Activated CD4-positive, alpha-beta T cell treated with anti-CD3 and anti-CD28 coated beads, Interleukin-2, Interleukin-4, amounts not matched to agents 100 ng/mL and 50 ng/mL, durations not matched to agents 16 hours and 8 hours (primary cell): ENCODE data around the gene ADPRHL1.
"Not testable (repeated sequence)": the region's sequence is repeated elsewhere in the genome, so short reads cannot be mapped to it uniquely, and the experiment has no call there.

Experiments used
- DNase-seq: peaks from one replicate; pipeline ENCODE4 v3.0.0-alpha.2; 2020; ENCODE audit warnings: low spot score

Gene ADPRHL1

DNA sequence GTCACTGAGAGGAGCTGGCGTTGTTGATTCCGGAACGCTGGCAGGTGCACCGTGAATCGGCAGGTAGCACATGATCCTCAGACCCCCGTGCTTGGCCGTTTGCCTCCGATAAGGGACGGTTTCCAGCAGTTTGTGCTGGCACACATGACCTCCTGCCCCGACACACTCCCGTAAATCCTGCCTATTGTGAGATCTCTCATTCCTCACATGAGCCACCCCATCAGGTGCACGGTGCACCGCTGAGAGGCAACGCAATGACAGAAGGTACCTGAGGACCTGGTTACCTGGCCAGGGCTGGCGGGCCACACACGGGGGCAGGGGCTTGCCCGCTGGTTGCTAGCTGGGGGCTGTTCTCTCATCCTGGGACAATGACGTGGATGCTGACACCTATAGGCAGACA, 2.1 kb upstream of the ADPRHL1 start:
- no peak for DNase-seq

DNA sequence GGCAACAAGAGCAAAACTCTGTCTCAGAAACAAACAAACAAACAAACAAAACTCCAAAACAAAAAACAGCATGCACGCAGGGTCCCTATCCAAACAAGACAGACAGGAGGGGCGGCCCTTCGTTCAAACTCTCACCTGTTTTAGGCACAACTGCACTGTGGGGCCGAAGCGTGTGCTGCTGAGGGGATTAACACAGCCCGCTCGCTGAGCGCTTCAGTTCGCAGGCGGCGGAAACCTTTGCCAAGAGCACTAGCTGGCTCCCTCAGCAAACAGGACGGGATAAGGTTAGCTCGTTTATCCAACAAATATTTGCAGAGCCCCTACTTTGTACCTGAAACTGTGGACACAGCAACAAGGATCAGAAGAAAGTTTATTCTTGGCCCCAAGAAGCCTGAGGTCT, 1.6 kb upstream of the ADPRHL1 start:
- DNase-seq, result no peak

DNA sequence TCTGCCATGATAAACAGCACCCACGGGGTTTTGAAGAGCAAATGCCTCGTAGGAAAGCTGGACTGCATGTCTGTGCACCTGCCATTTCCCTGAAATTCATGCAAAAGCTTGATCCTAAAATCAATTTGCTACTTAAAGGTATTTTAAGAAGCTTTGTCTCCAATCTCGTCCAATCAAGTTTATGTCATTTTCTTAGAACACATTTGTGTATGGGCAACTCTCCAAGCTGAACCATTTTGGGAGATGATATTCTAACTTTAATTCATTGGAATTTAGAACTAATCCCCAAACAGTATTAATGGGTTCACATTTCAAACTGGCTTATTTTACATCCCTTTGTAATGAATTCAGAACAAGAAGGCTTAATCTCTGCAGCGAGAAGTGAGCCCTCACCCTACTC, 822 bp downstream of the ADPRHL1 start:
- DNase-seq, result no peak

DNA sequence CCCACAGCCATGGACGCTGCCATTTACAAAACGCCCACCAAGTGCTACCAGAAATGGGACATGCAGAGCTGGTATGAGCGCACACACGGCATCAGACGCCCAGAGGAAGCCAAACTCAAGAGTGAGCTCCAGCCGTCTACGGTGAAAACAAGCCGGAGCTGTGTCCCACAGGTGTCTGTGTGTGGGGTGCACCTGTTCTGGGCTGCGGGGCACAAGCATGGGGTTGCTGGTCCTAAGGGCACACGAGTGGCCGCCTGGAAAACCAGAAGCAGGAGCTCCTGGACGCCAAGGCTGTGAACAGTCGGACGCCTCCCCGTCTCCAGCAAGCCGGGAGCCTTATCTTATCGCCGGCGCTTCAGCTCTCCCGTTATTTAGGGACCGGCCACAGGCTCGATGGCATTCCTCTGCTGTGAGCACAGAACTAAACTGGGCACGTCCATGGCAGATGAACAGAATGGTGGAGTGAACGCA, 1.3 kb downstream of the ADPRHL1 start:
- DNase-seq, result no peak

DNA sequence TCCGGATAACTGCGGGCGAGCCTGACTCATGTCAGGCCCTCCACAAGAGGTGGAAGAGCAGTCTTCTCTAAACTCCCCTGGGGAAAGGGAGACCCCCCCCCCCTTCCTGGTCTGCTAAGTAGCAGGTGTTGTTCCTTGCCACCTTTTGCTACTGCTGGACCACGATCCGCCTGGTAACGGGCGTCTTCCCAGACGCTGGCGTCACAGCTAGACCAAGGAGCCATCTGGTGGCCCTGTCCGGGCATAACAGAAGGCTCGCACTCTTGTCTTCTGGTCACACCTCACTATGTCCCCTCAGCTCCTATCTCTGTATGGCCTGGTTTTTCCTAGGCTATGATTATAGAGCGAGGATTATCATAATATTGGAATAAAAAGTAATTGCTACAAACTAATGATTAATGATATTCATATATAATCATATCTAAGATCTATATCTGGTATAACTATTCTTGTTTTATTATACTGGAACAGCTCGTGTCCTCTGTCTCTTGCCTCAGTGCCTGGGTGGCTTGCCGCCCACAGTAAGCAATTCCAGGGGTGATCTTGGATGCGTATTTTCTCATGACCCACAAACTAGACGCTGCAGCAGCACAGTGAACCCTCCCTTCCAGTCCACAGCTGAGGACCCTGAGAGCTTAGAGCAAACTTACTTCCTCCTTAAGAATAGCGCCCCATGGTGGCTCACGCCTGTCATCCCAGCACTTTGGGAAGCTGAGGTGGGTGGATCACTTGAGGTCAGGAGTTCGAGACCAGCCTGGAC, 2.2 kb downstream of the ADPRHL1 start:
- not testable (repeated sequence) for DNase-seq

DNA sequence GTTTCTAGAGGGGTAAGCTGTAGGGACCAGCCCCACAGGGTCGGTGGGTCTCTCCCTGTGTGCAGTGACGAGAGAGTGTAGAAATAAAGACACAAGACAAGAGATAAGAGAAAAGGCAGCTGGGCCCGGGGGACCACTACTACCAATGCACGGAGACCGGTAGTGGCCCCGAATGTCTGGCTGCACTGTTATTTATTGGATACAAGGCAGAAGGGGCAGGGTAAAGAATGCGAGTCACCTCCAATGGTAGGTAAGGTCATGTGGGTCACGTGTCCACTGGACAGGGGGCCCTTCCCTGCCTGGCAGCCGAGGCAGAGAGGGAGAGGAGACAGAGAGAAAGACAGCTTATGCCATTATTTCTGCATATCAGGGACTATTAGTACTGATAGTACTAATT, 2.9 kb downstream of the ADPRHL1 start:
- not testable (repeated sequence) for DNase-seq

DNA sequence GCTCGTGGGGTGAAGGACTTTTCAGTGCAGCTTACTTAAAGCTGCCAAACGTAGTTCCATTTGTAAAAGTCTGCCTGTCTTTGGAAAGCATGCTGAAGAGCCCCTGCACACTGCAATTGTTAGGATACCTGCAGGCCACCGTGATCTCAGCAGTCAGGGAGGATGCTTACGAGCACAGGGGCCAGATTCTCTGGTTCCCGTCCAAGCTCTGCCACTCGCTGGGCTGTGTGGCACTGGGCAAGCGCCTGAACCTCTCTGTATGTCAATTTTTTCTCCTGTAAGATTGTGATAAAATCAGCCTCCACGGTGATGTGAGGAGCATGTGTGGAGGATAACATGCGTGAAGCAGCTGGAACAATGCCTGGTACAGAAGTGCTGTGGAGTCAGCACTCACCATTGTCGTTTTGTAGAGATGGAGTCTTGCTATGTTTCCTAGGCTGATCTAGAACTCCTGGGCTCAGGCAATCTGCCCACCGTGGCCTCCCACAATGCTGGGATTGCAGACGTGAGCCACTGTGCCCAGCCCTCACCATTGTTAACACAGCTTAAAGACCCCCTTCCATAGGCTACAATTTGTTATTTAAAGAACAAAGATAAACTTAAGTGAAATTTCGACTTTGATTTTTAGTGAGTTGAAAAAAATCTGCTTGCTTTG, 3.5 kb downstream of the ADPRHL1 start:
- DNase-seq, result no peak

DNA sequence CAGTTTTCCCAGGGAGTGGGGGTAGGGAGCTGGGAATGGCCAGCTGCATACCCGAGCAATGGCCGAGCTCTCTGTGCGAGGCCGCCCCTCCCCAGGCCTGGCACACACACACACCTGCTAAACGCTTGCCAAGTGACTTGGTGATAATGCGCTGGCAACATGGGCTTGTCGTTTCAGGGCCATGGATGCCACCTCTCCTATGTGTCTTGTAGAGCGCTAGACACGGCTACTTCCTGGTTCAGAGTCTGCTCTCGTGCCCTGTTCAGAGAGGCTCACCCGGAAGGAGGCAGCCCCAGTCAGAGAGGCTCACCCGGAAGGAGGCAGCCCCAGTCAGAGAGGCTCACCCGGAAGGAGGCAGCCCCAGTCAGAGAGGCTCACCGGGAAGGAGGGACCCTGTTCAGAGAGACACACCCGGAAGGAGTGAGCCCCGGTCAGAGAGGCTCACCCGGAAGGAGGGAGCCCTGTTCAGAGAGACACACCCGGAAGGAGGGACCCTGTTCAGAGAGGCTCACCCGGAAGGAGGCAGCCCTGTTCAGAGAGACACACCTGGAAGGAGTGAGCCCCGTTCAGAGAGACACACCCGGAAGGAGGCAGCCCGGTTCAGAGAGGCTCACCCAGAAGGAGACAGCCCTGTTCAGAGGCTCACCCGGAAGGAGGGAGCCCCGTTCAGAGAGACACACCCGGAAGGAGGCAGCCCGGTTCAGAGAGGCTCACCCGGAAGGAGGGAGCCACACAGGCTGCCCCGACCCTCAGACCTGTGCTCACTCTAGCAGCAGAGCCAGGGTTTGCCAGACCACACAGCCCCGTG, 4.2 kb downstream of the ADPRHL1 start:
- peak; percentile 15 for DNase-seq

DNA sequence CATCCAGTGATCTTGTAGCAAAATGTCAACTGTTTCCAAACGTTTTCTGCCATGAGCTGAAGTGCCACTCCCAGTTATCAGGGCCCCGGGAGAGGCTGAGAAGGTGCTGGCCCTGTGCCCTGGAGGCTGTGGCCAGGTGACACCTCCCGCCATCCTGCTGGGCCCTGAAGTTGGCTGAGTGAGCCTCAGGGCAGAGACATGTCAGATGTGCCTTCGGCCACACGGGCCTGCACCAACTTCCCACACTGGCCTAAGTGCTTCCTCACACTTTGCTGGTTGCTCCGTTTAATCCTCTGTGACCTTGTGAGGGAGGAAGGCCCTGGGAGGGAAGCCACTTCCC, 4.8 kb downstream of the ADPRHL1 start:
- DNase-seq, result no peak

DNA sequence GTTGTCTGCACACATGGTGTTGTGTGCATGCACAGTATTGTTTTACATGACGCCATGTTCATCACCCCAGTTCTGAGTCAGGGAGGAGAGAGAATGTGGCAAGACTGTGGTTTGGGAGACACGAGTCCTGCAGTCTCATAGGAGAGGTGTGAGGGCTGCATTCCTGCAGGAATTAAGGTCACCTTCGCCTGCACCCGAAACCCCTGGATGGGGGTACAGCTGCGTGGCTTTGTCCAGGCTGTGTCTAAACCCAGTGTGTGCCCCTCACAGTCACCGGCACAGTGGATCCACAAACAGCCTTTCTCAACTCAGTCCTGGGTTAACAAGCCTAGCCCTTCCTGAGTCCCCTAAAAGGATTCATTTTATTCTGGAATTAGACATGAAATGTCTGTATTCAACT, 5.7 kb downstream of the ADPRHL1 start:
- no peak for DNase-seq

DNA sequence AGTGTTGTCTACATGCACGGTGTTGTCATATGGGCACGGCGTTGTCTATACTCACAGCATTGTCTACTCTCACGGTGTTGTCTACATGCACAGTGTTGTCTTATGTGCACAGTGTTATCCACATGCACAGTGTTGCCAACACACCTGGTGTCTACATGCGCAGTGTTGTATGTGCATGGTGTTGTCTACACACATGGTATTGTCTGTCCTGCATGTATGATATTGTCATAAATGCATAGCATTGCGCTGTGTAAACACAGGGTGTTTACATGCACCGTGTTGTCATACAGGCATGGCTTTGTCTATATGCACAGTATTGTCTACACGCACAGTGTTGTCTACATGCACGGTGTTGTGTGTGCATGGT, 6.8 kb downstream of the ADPRHL1 start:
- DNase-seq, result no peak

DNA sequence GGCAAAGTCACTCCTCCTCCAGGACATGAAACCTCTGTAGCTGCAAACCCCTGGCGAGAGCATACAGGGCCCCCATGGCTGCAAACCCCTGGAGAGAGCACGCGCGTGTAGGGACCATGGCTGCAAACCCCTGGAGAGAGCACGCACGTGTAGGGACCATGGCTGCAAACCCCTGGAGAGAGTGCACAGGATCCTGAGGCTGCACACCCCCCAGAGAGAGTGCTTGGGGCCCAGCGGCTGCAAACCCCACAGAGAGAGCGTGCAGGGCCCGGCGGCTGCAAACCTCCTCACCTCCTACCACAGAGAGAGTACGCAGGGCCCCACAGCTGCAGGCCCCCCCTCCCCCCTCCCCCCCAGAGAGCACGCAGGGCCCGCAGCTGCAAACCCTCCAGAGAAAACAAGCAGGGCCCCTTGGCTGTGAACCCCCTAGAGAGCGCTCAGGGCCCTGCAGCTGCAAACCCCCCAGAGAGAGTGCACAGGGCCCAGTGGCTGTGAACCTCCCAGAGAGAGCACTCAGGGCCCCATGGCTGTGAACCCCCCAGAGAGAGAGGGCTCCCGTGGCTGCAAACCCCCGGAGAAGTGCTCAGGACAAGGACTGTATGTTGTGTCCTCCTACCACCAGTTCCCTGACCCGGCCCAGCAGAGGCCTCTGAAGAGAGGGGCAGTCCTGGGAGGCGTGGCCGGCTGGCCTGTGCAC, 7.3 kb downstream of the ADPRHL1 start:
- no peak for DNase-seq

DNA sequence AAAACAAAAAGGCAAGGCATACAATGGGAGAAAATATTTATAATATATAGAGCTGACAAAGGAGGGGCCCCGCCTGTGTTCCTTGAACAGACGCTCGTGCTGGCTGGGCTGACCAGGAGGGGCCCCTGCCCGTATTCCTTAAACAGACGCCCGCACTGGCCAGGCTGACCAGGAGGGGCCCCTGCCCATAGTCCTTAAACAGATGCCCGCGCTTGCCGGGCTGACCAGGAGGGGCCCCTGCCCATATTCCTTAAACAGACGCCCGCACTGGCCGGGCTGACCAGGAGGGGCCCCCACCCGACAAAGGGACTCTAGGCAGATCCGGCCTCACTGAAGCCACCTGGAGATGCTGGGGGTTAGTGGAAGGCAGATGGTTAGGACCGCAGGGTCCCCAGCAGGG, 9.3 kb downstream of the ADPRHL1 start:
- DNase-seq, result no peak

DNA sequence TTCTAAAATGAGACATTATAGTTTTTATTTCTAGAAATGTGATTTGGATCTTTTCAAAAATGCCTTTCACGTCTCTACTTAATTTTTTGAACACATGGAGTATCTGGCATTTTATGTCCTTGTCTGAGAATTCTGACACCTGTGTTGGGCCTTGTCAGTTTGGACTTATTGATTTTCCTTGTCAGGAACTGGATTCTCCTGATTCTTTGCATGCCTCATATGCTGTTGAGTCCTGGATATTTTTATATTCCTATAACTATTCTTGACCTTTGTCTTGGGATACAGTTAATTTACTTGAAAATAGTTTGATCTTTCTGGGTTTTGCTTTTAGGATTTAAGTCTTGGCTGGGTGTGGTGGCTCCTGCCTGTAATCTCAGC, 10.3 kb downstream of the ADPRHL1 start:
- no peak for DNase-seq

DNA sequence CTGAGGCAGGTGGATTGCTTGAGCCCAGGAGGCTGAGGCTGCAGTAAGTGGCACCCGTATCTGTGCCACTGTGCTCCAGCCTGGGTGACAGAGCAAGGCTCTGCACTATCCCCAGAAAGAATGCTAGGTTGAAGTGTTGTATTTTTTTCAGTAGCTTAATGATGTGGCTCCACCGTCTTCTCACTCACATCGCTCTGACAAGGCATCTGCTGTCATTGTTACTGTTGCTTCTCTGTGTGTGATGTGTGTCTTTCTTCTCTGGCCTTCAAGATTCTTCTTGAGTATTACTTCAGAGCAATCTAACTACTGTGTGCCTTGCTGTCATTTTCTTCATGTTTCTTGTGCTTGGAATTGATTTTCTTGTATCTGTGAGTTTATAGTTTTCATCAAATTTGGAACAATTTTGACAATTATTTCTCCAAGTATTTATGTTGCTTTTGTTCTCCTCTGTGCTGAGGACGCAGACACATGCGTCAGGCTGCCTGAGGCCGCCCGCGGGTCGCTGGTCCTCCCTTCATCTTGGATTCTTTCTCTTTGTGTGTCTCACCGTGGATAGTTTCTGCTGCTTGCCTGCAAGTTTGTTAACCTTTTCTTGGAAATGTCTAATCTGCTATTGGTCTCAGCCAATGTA, 10.8 kb downstream of the ADPRHL1 start:
- DNase-seq, result no peak

DNA sequence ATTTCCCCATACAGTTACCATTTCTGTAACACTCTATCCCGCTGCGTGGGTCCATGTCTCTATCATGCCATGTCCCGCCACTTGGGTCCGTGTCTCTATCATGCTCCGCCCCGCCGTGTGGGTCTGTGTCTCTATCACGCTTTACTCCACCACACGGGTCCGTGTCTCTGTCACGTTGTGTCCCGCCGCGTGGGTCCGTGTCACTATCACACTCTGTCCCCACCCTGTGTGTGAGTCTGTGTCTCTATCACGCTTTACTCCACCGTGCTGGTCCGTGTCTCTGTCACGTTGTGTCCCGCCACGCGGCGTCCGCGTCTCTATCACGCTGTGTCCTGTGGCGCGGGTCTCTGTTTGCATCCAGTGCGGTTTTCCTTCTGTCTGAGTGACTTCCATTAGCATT, 11.6 kb downstream of the ADPRHL1 start:
- DNase-seq, result no peak

DNA sequence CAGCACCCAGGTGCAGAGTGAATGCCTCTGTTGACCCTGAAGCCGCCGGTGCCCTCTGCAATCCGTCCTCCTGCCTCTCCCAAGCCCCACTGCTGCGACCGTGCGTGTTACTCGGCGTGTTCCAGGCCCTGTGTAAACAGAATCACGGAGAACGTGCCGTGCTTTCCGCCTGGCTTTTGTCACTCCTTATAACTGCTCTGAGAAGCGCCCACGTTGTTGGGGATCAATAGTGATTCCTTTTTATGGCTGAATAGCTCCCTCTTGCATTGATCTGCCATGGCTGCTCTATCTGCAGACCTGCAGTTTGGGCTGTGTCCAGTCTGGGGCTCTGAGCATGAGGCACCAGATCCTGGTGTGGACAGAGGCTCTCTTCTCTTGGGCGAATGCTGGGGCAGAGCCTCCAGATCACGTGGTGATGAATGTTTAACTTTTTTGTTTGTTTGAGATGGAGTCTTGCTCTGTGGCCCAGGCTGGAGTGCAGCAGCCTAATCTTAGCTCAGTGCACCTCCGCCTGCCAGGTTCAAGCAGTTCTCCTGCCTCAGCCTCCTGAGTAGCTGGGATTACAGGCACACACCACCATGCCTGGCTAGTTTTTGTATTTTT, 15.8 kb downstream of the ADPRHL1 start:
- no peak for DNase-seq

DNA sequence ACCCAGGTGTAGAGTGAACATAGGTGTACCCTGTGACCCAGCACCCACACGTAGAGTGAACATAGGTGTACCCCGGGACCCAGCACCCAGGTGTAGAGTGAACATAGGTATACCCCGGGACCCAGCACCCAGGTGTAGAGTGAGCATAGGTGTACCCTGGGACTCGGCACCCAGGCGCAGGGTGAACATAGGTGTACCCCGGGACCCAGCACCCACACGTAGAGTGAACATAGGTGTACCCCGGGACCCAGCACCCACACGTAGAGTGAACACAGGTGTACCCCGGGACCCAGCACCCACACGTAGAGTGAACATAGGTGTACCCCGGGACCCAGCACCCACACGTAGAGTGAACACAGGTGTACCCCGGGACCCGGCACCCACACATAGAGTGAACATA, 16.4 kb downstream of the ADPRHL1 start:
- DNase-seq, result not testable (repeated sequence)

DNA sequence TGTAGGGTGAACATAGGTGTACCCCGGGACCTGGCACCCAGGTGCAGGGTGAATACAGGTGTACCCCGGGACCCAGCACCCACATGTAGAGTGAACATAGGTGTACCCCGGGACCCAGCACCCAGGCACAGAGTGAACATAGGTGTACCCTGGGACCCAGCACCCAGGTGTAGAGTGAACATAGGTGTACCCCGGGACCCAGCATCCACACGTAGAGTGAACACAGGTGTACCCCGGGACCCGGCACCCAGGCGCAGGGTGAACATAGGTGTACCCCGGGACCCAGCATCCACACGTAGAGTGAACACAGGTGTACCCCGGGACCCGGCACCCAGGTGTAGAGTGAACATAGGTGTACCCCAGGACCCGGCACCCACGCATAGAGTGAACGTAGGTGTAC, 17.4 kb downstream of the ADPRHL1 start:
- not testable (repeated sequence) for DNase-seq

DNA sequence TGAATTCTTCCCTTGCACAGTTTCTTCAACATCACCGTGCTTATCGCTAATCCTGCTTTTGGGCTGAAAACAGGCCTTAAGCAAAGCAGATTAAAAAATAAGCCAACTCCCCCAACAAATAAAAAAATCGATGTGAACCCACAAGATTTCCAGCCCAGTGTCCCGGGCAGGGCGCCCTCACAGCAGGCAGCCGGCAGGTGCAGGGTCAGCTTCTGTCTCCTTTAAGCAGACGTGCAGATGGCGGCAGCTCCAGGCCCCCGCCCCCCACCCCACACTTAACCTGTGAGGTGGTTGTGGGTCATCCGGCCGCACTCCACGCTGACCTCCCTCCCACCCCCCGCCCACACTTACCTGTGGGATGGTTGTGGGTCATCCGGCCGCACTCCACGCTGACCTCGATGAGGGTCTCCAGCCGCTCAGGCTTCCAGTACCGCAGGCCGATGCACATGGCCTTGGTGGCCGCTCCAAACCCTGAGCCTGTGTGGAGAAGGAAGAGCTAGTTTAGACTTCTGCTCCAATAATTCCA, 19.8 kb downstream of the ADPRHL1 start:
- no peak for DNase-seq

DNA sequence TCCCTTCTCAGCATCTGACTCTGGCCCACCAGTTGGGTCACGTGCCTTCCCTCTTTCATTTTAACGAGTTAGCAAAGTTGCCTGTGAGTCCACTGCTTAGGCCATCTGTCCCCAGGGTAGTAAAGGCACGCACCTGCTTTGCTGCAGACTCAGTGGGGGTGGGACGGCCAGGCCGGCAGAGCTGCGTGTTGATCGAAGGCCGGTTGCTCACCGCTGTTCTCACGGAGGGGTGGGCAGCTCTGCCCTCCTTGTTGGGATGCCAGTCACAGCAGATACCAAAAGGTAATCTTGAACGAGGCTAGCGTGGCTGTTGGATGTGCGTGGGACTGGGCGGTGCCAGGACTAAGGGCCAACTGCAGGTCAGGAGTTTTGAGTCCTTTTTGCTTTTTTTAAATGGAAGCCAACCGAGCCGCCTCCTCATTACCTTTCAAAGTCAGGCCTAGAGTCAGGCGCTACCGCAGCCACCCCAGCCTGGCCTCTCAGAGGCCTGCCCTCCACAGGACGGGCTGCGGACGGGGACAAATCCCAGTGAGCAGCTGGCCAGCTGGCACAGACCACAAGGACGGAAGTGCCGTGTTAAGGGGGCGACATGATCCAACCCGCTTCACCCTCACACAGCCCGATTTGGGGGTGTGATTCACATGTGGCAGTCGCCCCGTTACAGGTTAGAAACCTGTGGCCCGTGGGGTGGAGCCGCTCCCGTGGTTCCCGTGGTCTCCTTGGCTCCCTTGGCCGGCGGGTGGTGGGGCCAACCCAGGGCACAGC, 20.6 kb downstream of the ADPRHL1 start:
- DNase-seq, result no peak
